T-helper 1 cell treated with Interleukin-12 subunit alpha and Interleukin-12 subunit beta and Interleukin-4 antibody, amounts not matched to agents 30 ng/mL and 1 ng/mL, for 36 hours (primary cell): Measurements from ENCODE around the gene FOXJ1. TPM values are rescaled to one million over a fixed set of nuclear protein-coding genes. Genes with fewer than 3 reads are reported as not detected.
"Not testable (repeated sequence)": the region's sequence is repeated elsewhere in the genome, so short reads cannot be mapped to it uniquely, and the experiment has no call there.

Source experiments
- intact Hi-C: fragments of 100-400 bp; cut with micrococcal nuclease; formaldehyde crosslinking; loops from one replicate; pipeline ENCODE4 v1.15.1; 2024
- total RNA-seq: library from RNA; stranded (reverse); gene quantifications from 2 replicates; pipeline ENCODE4 v1.2.3, GENCODE V29; 2022

FOXJ1 gene
- 0.22 and 0.32 TPM in 2 replicates for total RNA-seq

- intact Hi-C loops = loop anchor here (1.0 to 2.0 kb wide), 4 partner anchors 15 to 127 kb away; partner anchors contain the start of gene EXOC7
Measured at GRCh38 chr17:76141212-76142038, at the start of gene FOXJ1. FOXJ1 (minus strand) TSS chr17:76141245; CDS start chr17:76140395, 850 bp downstream.

GRCh38 chr17:76189741-76190140, 48.7 kb upstream of the FOXJ1 start:
- intact Hi-C loops = no loop called here

GRCh38 chr17:76189247-76189646, 48.2 kb upstream of the FOXJ1 start:
- intact Hi-C loops = no loop called here

- intact Hi-C loops = no loop called here
Measured at GRCh38 chr17:76188213-76189016, 47.4 kb upstream of the FOXJ1 start.

GRCh38 chr17:76186774-76187173, 45.7 kb upstream of the FOXJ1 start:
- intact Hi-C loops = not testable (repeated sequence)

- intact Hi-C loops = no loop called here
Measured at GRCh38 chr17:76184290-76184689, 43.2 kb upstream of the FOXJ1 start.

- intact Hi-C loops = loop anchor here (1.0 kb wide), 5 partner anchors 10 to 97 kb away; no protein-coding TSS in a partner anchor
Measured at GRCh38 chr17:76182016-76182764, 41.1 kb upstream of the FOXJ1 start.

GRCh38 chr17:76179496-76180467, 38.7 kb upstream of the FOXJ1 start:
- intact Hi-C loops = loop anchor here (1.0 kb wide), 1 partner anchor 38 kb away; the partner anchor contains the start of gene FOXJ1

- intact Hi-C loops = no loop called here
Measured at GRCh38 chr17:76178124-76178523, 37.1 kb upstream of the FOXJ1 start.

- intact Hi-C loops = no loop called here
Measured at GRCh38 chr17:76176701-76177574, 35.9 kb upstream of the FOXJ1 start.

GRCh38 chr17:76174037-76174436, 33.0 kb upstream of the FOXJ1 start:
- intact Hi-C loops = no loop called here

- intact Hi-C loops = no loop called here
Measured at GRCh38 chr17:76173474-76173873, 32.4 kb upstream of the FOXJ1 start.

- intact Hi-C loops = no loop called here
Measured at GRCh38 chr17:76171706-76172105, 30.7 kb upstream of the FOXJ1 start.

- intact Hi-C loops = no loop called here
Measured at GRCh38 chr17:76170114-76170513, 29.1 kb upstream of the FOXJ1 start.

GRCh38 chr17:76166906-76167305, 25.9 kb upstream of the FOXJ1 start:
- intact Hi-C loops = no loop called here

- intact Hi-C loops = no loop called here
Measured at GRCh38 chr17:76166168-76166567, 25.1 kb upstream of the FOXJ1 start.

- intact Hi-C loops = no loop called here
Measured at GRCh38 chr17:76164331-76164730, 23.3 kb upstream of the FOXJ1 start.

GRCh38 chr17:76163919-76164318, 22.9 kb upstream of the FOXJ1 start:
- intact Hi-C loops = no loop called here

- intact Hi-C loops = no loop called here
Measured at GRCh38 chr17:76161619-76162266, 20.7 kb upstream of the FOXJ1 start.
